ENCODE measurements around the gene PTPRK.

PTPRK gene

GRCh38 chr6:128323011-128323410 is 197.4 kb downstream of the PTPRK start:
- DNase-seq (ENCODE audit: extremely low read depth, insufficient read length) = no peak
- Histone ChIP-seq H3K4me3 (replicated peaks; ENCODE audit: low read depth, low read length) (no peak overlapping the region), H3K36me3 (ENCODE audit: control insufficient read depth, insufficient read depth, low read length) (no peaks in the 10 kb centered on the region), H3K27me3 (replicated peaks; ENCODE audit: control insufficient read depth, insufficient read depth, low read length) (no peaks in the 10 kb centered on the region)
- no peak for TF ChIP-seq CTCF (IDR thresholded peaks at IDR 0.05; ENCODE audit: insufficient read depth, low read length, poor library complexity, severe bottlenecking)

GRCh38 chr6:128319946-128320345 is 200.5 kb downstream of the PTPRK start:
- no peak for DNase-seq (ENCODE audit: extremely low read depth, insufficient read length)
- no peaks in the 10 kb centered on the region for H3K36me3 ChIP-seq (ENCODE audit: control insufficient read depth, insufficient read depth, low read length)
- TF ChIP-seq CTCF (IDR thresholded peaks at IDR 0.05; ENCODE audit: insufficient read depth, low read length, poor library complexity, severe bottlenecking) = no peak

GRCh38 chr6:128319157-128319556 is 201.2 kb downstream of the PTPRK start:
- no peaks in the 10 kb centered on the region for H3K27me3 ChIP-seq (replicated peaks; ENCODE audit: control insufficient read depth, insufficient read depth, low read length)
- H3K4me3 ChIP-seq (replicated peaks; ENCODE audit: low read depth, low read length) = no peak overlapping the region
- no peak for TF ChIP-seq CTCF (IDR thresholded peaks at IDR 0.05; ENCODE audit: insufficient read depth, low read length, poor library complexity, severe bottlenecking)

More at GRCh38 chr6:128319946-128320345, 200.5 kb downstream of the PTPRK start:
- H3K27me3 ChIP-seq (replicated peaks; ENCODE audit: control insufficient read depth, insufficient read depth, low read length) = no peaks in the 10 kb centered on the region
- no peak overlapping the region for H3K4me3 ChIP-seq (replicated peaks; ENCODE audit: low read depth, low read length)

GRCh38 chr6:128316258-128316929 is 204.0 kb downstream of the PTPRK start:
- no peaks in the 10 kb centered on the region for H3K36me3 ChIP-seq (ENCODE audit: control insufficient read depth, insufficient read depth, low read length)
- no peak for TF ChIP-seq CTCF (IDR thresholded peaks at IDR 0.05; ENCODE audit: insufficient read depth, low read length, poor library complexity, severe bottlenecking)
- H3K27me3 ChIP-seq (replicated peaks; ENCODE audit: control insufficient read depth, insufficient read depth, low read length) = no peaks in the 10 kb centered on the region
- DNase-seq (ENCODE audit: extremely low read depth, insufficient read length) = no peak
- no peak overlapping the region for H3K4me3 ChIP-seq (replicated peaks; ENCODE audit: low read depth, low read length)

More at GRCh38 chr6:128319157-128319556, 201.2 kb downstream of the PTPRK start:
- DNase-seq (ENCODE audit: extremely low read depth, insufficient read length) = no peak
- H3K36me3 ChIP-seq (ENCODE audit: control insufficient read depth, insufficient read depth, low read length) = no peaks in the 10 kb centered on the region

GRCh38 chr6:128314190-128314589 is 206.2 kb downstream of the PTPRK start:
- Histone ChIP-seq H3K27me3 (replicated peaks; ENCODE audit: control insufficient read depth, insufficient read depth, low read length) (no peaks in the 10 kb centered on the region), H3K36me3 (ENCODE audit: control insufficient read depth, insufficient read depth, low read length) (no peaks in the 10 kb centered on the region), H3K4me3 (replicated peaks; ENCODE audit: low read depth, low read length) (no peak overlapping the region)
- no peak for TF ChIP-seq CTCF (IDR thresholded peaks at IDR 0.05; ENCODE audit: insufficient read depth, low read length, poor library complexity, severe bottlenecking)
- DNase-seq (ENCODE audit: extremely low read depth, insufficient read length) = no peak
